CD4-positive, CD25-positive, alpha-beta regulatory T cell (primary cell): ENCODE measurements around the gene SCYL3. TPM values are rescaled to one million over a fixed set of nuclear protein-coding genes. Genes with fewer than 3 reads are reported as not detected.
"Not testable (repeated sequence)": the region's sequence is repeated elsewhere in the genome, so short reads cannot be mapped to it uniquely, and the experiment has no call there.

Experiments
- ATAC-seq, 2 donors: fragments of 150-1000 bp; cut with Tn5 transposase; one replicate each; pipeline ENCODE4 v1.10.0; 2021; ENCODE audit warnings: low read depth in 2 of 2, moderate number of reproducible peaks in 2 of 2, moderate library complexity in 1 of 2
- DNase-seq, 3 donors: peaks; one replicate each; pipeline versions ENCODE4 v3.0.0 to v3.0.0-alpha.2; 2012 to 2022; ENCODE audit warnings: mixed read lengths in 1 of 3
- H3K27ac ChIP-seq: one replicate; pipeline ENCODE4 v1.7.0; 2013; ENCODE audit warnings: mild to moderate bottlenecking, low read length; ENCODE audit not compliant: insufficient read depth, poor library complexity, severe bottlenecking
- H3K27me3 ChIP-seq: one replicate; pipeline ENCODE4 v1.7.0; 2013; ENCODE audit warnings: low read length; ENCODE audit not compliant: control insufficient read depth, insufficient read depth
- H3K36me3 ChIP-seq: one replicate; pipeline ENCODE4 v1.7.0; 2013; ENCODE audit warnings: mild to moderate bottlenecking, low read length, moderate library complexity; ENCODE audit not compliant: control insufficient read depth, insufficient read depth
- H3K4me1 ChIP-seq: 2 replicates; pipeline ENCODE4 v1.7.0; 2013; ENCODE audit warnings: mild to moderate bottlenecking, low read length; ENCODE audit not compliant: insufficient read depth, control insufficient read depth, poor library complexity, severe bottlenecking
- H3K4me3 ChIP-seq: one replicate; pipeline ENCODE4 v1.7.0; 2013; ENCODE audit warnings: low read depth, mild to moderate bottlenecking, low read length, moderate library complexity
- H3K9me3 ChIP-seq, 2 experiments: 1 replicate in 1 of 2; 2 replicates in 1 of 2; pipeline ENCODE4 v1.7.0; 2013; ENCODE audit warnings: low read length in 2 of 2, mild to moderate bottlenecking in 1 of 2, moderate library complexity in 1 of 2; ENCODE audit not compliant: control insufficient read depth in 2 of 2
- H3K27ac Mint-ChIP-seq, 3 donors: one replicate each; pipeline ENCODE4 v1.8.0; 2020 to 2022; ENCODE audit warnings: mild to moderate bottlenecking in 3 of 3, mixed read lengths in 3 of 3, moderate library complexity in 2 of 3
- H3K27me3 Mint-ChIP-seq: one replicate; pipeline ENCODE4 v1.8.0; 2022; ENCODE audit warnings: mild to moderate bottlenecking, mixed read lengths
- H3K36me3 Mint-ChIP-seq: one replicate; pipeline ENCODE4 v1.8.0; 2020; ENCODE audit warnings: mixed read lengths
- H3K4me1 Mint-ChIP-seq, 4 donors: one replicate each; pipeline ENCODE4 v1.8.0; 2020 to 2022; ENCODE audit warnings: mixed read lengths in 4 of 4, mild to moderate bottlenecking in 1 of 4
- H3K4me3 Mint-ChIP-seq, 4 donors: one replicate each; pipeline ENCODE4 v1.8.0; 2020 to 2022; ENCODE audit warnings: mild to moderate bottlenecking in 4 of 4, mixed read lengths in 4 of 4, moderate library complexity in 3 of 4
- H3K9me3 Mint-ChIP-seq, 7 donors: one replicate each; pipeline ENCODE4 v1.8.0; 2020 to 2022; ENCODE audit warnings: mixed read lengths in 7 of 7, mild to moderate bottlenecking in 3 of 7, moderate library complexity in 2 of 7
- polyA plus RNA-seq, 4 donors: library from polyadenylated mRNA; unstranded; fragments of 300-500 nt; fragmentation: Illumina TruSeq; gene quantifications; one replicate each; pipeline ENCODE4 v1.2.3, GENCODE V29; 2021
- total RNA-seq: library from RNA; stranded (reverse); gene quantifications from one replicate; pipeline ENCODE4 v1.2.3, GENCODE V29; 2022

SCYL3 gene
- total and polyA plus RNA-seq, 5 donors from 2014 or later, result 14.0 to 18.9 (median 15.1) TPM

GRCh38 chr1:169811418-169812035, 82.2 kb downstream of the SCYL3 start:
- Mint-ChIP-seq H3K4me1 (peaks cover 0 to 24% (median 4%) of the 10 kb centered on the region in 4 donors), H3K36me3 (peaks cover 14% of the 10 kb centered on the region), H3K27ac (peak overlapping the region in 1 of 3 donors; percentile 84)
- not testable (repeated sequence) for H3K27me3 Mint-ChIP-seq, H3K4me1 ChIP-seq, ATAC-seq, H3K27me3 ChIP-seq, H3K9me3 ChIP-seq, DNase-seq, H3K4me3 ChIP-seq, H3K36me3 ChIP-seq, H3K9me3 Mint-ChIP-seq, H3K4me3 Mint-ChIP-seq, H3K27ac ChIP-seq

GRCh38 chr1:169809370-169810095, 84.2 kb downstream of the SCYL3 start:
- Histone ChIP-seq H3K9me3 (no peaks in the 10 kb centered on the region), H3K27ac (no peak overlapping the region), H3K27me3 (no peaks in the 10 kb centered on the region), H3K36me3 (no peaks in the 10 kb centered on the region), H3K4me1 (peaks cover 4% of the 10 kb centered on the region), H3K4me3 (no peak overlapping the region)
- no peaks in the 10 kb centered on the region for H3K9me3 Mint-ChIP-seq
- peaks cover 12% of the 10 kb centered on the region for H3K36me3 Mint-ChIP-seq
- ATAC-seq (no peak), DNase-seq (peak in 2 of 3 donors; percentile 49 to 58)
- H3K4me3 Mint-ChIP-seq, result no peak overlapping the region
- H3K27me3 Mint-ChIP-seq, result no peaks in the 10 kb centered on the region
- peak overlapping the region in 2 of 3 donors; percentile 48 to 59 for H3K27ac Mint-ChIP-seq
- peaks cover 0 to 22% (median 4%) of the 10 kb centered on the region in 4 donors for H3K4me1 Mint-ChIP-seq

- H3K36me3 Mint-ChIP-seq, result peaks cover 9% of the 10 kb centered on the region
- no peaks in the 10 kb centered on the region for H3K9me3 Mint-ChIP-seq
- peaks cover 4 to 25% (median 14%) of the 10 kb centered on the region in 4 donors for H3K4me1 Mint-ChIP-seq
These were observed 88.8 kb downstream of the SCYL3 start for GRCh38 chr1:169804941-169805340.

GRCh38 chr1:169802888-169803287, 90.8 kb downstream of the SCYL3 start:
- no peak overlapping the region for H3K27ac ChIP-seq
- Mint-ChIP-seq H3K36me3 (peaks cover 9% of the 10 kb centered on the region), H3K4me1 (peaks cover 4 to 19% (median 12%) of the 10 kb centered on the region in 4 donors), H3K27ac (no peak overlapping the region), H3K27me3 (no peaks in the 10 kb centered on the region), H3K9me3 (no peaks in the 10 kb centered on the region), H3K4me3 (no peak overlapping the region)
- no peak for ATAC-seq
- no peaks in the 10 kb centered on the region for H3K4me1 ChIP-seq
- H3K27me3 ChIP-seq, result no peaks in the 10 kb centered on the region
- DNase-seq, result peak in 1 of 3 donors; percentile 29
- no peak overlapping the region for H3K4me3 ChIP-seq
- no peaks in the 10 kb centered on the region for H3K36me3 ChIP-seq
- no peaks in the 10 kb centered on the region for H3K9me3 ChIP-seq

More at GRCh38 chr1:169804941-169805340, 88.8 kb downstream of the SCYL3 start:
- Histone ChIP-seq H3K9me3 (no peaks in the 10 kb centered on the region), H3K4me3 (no peak overlapping the region), H3K36me3 (no peaks in the 10 kb centered on the region), H3K27ac (no peak overlapping the region), H3K27me3 (no peaks in the 10 kb centered on the region), H3K4me1 (no peaks in the 10 kb centered on the region)
- ATAC-seq (no peak), DNase-seq (no peak)
- Mint-ChIP-seq H3K27me3 (no peaks in the 10 kb centered on the region), H3K27ac (peak overlapping the region in 1 of 3 donors; percentile 11), H3K4me3 (no peak overlapping the region)

Other genes with a start within 250 kb of the SCYL3 start
- 370 TPM for gene SELL, start 182.3 kb downstream of the SCYL3 start, total RNA-seq
- 1,000 to 10,000 TPM; 1,894 to 2,165 (median 2,020) TPM for gene SELL, start 182.3 kb downstream of the SCYL3 start, polyA plus RNA-seq
- not detected for gene SELE, start 159.8 kb downstream of the SCYL3 start, total RNA-seq
- gene SELE, start 159.8 kb downstream of the SCYL3 start, polyA plus RNA-seq, result under 1 TPM in 2 of 4 donors, not detected in 2; 0.06 to 0.09 TPM
- gene METTL18, start 99.0 kb downstream of the SCYL3 start, total RNA-seq, result 5.6 TPM
- 10 to 100 TPM; 18.6 to 45.4 (median 32.9) TPM for gene METTL18, start 99.0 kb downstream of the SCYL3 start, polyA plus RNA-seq
- 17.8 TPM for gene KIFAP3, start 180.8 kb upstream of the SCYL3 start, total RNA-seq
- gene KIFAP3, start 180.8 kb upstream of the SCYL3 start, polyA plus RNA-seq, result 10 to 100 TPM; 12.8 to 21.9 (median 19.8) TPM